HG03378 (cell line): ENCODE data around the gene NPFF.
A peak's percentile ranks its signal among the peaks of the same experiment; 100 is the strongest.

ENCODE experiments used
- ATAC-seq: cut with Tn5 transposase; IDR thresholded peaks from one replicate; pipeline ENCODE4 v1.9.1; 2021; ENCODE audit warnings: mild to moderate bottlenecking, moderate library complexity; ENCODE audit not compliant: unreplicated experiment

The NPFF gene

DNA sequence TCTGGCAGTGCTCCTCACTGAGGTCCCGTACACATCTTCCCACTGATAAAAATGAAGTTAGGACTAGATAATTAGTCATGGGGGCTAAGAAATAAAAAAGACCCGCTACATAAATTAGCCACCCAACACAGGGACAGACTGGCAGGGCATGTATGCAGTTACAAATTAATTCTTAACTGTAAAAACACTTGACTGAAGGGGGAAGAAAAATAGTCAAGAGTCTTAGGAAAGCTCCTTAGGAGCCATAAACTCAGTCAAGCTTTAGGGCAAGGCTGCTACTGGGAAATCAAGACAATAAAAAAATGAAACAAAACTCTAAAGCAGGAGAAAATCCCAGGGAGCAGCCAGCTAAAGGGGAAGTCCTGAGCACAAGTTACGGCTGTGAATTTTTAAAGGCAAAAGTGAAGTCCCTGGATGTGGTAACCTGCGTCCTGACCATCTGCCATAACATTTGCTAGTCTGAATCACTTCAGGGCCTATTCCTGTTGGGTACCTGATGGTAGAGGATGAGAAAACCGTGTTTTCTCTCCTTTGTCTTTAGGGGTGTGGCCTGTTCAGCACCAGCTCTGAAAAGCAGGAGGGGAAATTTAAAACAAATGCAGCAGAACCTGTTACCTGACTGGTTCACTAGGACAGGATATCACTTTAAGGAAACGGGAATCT is 7.5 kb upstream of the NPFF start:
- ATAC-seq = no peak

DNA sequence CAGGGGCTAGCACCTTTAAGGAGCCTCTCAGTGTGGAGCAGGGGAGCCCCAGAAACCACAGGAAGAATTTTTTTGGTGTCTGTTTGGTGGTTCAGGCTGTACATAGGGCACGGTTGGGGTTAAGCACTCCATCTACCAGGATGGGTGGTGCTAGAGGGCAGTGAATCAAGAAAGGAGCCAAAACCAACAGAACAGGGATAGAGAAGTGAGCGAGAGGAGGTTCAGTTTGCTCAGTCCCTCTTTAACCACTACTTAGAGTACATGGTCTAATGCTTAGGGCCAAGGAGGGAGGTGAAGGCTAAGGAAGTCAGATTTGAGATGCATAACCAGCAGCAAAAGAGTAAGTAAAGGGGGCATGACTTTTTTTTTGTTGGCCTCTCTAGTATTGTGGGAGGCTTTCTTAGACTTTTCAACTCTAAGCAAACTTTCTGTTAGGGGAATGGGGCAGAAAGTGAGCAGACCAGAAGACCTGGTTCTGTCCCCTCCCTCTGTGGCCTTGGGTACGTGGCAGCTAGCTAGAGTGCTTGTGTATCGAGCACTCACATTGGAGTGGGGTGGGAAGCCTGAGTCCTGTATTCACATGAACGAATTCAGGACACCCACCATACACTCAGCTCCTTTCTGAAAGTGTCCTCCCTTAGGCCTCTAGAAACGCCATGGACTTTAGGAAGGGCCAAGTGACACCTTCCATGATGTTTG is 6.6 kb upstream of the NPFF start:
- ATAC-seq = no peak

DNA sequence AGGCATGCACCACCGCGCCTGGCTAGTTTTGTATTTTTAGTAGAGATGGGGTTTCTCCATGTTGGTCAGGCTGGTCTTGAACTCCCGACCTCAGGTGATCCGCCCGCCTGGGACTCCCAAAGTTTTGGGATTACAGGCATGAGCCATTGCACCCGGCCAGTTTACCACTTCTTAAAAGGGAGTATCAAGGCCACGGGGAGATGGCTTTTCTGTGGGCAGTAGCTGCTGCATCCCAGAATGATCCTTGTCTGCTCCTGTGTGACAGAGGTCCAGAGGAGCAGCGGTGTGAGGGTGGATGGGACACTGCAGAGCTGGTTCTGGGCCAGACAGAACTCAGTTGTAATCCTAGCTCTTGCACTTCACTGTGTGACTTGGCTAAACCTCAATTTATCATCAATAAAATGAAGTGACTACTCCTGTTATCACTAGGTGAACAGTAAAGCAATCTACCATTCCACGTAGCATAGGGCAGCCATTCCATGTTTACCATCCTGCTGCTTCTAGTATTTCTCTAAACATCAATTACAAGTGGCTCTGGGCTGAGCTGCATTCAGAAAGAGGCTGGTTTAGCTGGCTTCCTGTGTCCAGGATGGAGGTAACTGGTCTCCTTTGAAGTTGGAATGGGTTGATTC is 3.0 kb upstream of the NPFF start:
- no peak for ATAC-seq

DNA sequence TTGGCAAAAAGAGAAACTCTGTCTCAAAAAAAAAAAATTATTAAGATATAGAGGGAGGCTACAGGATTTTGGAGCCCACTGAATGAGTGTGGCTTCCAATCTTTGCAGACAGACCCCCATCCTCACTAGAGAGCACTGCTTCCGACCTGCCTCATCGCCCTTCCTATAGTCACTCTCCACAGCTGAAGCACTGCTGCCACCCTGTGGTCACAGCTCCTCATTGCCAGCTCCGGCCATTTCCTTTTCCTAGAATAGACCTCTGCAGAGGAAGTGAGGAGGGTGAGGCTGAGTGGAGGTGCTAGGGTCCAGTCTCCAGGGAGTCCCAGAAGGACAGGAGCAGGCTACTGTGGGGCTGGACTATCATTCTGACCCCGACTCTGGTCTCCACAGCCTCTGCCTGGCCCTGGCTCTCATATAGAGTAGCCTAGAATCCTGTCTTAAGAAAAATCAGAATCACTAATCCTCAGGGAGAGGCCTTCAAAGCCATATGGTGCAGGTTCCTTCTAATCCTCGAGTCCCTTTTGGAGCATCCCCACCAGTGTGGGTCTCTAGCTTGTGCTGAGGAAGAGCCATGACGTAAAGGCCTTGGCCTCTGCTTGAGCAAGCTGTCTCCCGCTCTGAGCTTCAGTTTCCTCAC is 1.4 kb upstream of the NPFF start:
- ATAC-seq = peak; percentile 85

DNA sequence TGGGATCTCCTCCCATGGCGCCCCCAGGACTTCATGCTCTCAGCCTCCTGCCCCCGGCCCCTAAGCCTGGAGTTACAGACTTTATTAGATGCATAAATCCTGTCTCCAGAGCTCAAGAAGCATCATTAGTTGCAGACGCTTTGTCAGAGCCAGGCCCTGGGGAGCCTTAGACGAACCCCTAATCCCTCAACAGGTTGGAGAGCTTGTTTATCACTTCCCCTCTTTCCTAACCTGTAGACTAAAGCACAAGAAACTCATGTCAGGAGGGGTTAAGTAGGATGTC is 260 bp upstream of the NPFF start:
- no peak for ATAC-seq

DNA sequence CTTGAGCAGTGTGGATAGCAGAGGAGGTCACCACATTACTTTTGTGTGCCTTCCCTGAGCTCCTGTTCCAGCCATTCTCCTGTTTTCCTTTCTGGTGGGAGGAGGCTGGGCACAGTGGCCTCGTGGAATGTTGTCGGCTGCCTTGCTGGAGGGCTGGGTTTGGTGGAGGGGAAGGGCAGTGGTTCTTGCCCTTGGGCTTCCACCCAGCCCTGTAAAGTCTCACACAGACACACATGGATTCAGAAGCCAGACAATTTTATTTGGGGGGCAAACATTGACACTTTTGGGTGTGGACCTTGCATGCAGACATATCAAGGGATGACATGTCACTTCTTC is 866 bp downstream of the NPFF start:
- ATAC-seq = no peak

DNA sequence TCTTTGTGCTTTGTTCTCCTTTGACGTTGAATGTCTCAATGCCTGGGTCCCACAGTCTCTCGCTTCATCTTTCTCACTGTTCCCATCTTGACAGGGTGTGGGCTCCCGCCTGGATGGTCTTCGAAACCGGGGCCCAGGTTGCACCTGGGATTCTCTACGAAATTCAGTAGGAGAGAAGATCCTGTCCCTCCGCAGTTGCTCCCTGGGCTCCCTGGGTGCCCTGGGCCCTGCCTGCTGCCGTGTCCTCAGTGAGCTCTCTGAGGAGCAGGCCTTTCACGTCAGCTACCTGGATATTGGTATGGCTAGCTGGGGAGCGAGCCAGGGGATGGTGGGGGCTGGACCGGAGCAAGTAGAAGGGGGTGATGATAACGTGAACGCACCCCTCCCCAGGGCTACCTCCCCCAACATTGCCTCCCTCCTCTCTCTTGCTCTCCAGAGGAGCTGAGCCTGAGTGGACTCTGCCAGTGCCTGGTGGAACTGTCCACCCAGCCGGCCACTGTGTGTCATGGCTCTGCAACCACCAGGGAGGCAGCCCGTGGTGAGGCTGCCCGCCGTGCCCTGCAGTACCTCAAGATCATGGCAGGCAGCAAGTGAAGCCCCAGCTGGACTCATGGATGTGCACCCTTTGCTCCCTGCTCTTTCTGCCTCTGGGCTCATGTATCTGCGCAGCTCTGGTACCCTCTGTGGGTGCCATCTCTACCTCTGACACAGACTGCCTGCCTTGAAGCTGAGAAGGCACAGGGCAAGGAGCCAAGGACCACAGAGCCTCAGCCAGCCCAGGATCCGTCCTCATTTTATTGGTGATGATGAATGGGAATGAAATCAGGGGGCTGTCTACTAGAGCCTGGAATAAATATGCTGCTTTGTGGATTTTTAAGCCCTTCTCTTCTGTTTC is 1.5 kb downstream of the NPFF start:
- no peak for ATAC-seq

DNA sequence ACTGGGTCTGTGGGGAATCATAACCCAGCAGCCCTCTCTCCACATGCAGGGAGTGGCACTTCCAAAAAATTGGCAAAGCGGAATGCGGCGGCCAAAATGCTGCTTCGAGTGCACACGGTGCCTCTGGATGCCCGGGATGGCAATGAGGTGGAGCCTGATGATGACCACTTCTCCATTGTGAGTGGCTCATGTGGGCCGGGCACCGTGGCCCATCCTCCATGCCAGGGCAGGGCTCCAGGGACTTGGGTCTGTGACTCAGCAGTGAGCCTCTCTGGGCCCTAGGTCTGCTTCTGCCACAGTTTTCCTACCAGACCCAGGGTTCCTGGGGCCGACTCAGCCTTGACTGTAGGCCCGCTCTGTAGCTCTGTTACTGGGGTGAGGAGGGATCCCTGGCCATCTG is 2.2 kb downstream of the NPFF start:
- no peak for ATAC-seq

DNA sequence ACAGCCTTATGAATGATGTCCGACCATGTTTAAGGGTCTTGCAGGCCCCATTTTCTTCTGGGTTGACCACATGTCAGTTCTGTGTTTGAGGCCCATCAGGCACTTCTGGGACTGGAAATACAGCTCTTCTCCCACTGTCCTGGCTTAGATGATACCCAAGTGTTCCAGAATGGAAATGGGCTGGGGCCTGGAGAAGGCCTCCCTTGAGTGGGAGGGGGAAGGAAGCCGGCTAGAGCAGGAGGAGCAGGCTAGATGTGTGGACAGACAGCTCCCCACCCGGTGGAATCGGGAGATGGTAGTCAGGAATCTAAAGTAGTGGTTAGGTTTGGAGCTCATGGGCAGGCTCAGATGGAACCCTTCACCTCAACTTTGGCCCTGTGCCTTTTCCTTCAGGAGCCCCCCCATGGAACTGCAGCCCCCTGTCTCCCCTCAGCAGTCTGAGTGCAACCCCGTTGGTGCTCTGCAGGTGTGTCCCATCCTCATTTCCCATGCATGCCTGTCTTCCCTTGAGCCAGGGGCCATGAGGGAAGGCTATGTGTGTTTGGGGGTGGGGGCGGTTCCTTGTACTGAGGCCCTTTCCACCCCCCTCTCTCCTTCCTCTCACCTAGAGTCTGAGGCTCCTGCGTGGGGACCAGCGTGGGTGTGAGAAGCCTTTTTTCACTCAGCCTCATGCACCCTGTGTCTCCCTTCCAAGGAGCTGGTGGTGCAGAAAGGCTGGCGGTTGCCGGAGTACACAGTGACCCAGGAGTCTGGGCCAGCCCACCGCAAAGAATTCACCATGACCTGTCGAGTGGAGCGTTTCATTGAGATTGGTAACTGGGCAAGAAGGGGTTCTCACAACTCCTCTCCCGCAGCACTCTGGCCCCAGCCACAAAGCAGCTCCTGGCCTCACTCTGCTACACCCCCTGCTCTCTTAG is 3.0 kb downstream of the NPFF start:
- ATAC-seq = no peak

DNA sequence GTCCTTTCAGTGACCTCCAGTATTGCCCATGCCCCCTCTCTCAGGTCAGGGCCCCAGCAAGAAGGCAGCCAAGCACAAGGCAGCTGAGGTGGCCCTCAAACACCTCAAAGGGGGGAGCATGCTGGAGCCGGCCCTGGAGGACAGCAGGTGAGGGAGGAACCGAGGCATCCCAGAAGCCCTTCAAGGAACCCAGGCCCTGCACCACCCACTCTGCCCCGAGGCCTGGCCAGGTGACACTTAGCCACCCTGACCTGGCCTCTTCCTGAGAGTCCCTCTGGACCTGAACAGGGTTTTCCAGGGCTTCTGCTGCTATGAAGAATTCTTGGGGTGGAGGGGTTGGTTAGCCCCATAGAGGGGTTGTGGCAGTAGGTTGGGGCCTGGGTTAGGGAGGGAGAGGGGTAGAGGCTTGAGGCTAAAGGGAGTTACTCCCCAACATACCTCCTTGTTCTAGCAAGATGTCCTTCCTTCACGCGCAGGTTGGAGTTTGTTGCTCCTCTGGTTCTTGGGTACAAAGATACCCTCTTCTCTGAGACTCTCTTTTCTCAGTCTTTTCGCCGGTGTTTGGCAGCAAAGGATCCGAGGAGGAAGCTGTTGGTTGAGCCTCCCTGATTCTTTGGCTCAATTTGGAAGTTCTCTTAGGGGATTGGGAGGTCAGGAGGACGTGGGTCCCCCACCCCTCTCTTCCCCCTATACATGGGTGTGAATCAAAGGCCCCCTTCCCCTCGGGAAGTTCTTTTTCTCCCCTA is 4.1 kb downstream of the NPFF start:
- no peak for ATAC-seq

DNA sequence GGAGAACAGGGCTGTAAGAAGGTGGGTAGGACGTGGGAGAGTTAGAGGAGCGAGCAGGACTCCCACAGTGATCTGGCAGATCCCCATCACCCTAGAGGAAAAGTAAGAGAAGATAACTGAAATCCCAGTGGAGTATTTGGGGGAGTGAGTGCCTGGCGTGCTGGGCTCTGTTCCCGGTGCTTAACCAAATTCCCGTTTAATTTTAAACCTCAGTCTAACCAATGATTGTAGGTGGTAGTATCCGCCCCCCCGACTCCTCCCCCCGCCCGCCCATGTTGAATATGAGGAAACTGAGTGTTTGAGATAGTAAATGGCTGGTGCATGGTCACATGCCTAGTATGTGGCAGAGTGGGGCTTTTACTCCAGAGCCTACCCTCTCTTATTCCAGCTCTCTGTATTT is 5.0 kb downstream of the NPFF start:
- no peak for ATAC-seq

DNA sequence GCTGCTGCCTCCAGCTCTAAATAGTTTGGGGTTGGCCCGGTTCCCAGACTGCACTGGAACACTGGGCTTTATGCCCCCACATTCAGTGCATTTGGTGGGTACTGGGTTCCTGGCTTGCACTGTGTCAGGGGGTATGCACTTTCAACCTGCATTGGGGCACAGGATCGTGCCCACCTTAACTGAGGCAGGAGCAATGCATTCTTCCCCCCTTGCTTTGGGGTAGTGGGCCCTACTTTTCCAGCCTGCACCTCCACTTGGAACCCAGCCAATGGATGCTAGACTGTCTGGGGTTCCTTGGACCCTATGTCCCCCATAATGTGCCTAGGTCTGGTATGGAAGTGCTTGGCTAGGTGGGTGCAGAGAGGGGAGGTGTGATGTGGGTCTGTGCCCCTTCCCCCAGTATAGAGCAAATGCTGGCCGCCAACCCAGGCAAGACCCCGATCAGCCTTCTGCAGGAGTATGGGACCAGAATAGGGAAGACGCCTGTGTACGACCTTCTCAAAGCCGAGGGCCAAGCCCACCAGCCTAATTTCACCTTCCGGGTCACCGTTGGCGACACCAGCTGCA is 5.6 kb downstream of the NPFF start:
- no peak for ATAC-seq

DNA sequence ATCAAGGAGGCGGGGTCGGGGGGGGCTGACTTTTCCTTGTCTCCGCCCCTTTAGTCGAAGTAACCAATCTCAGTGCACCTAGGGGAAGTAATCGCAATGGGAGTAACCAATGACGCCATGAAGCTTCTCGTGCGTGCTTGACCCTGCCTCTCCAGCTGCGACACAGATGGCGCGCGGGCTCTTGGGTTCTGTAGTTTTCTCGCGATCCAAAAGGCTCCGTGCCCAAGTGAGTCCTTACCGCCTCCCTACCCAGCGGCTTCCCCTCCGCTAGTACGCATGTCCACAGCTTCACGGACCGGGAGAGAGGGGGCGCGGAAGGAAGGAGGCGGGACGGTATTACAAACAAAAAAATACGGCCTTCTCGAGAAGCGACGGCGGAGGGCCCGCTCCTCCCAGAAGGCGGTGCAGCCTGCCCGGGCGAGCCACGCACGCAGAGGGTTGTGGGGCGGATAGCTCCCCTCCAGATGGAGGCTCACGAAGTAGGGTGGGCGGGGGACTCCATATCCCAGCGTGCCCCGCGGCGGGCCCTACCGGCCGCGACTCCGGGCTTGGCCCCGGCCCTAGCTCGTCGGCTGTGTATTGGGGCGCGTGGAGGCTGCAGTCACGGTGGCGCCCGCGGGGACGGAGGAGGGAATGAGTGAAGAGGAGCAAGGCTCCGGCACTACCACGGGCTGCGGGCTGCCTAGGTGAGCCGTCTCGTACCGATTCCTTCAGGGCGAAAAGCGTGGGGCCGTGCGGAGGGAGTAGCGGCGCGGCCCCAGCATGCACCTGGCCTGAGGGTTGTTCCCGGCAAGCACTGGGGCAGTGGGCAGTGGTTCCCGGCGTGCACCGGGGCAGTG is 6.3 kb downstream of the NPFF start, which contains the start of gene TARBP2:
TSS of gene TARBP2 (plus strand) at position 508 of the 839 bp plus-strand sequence. CDS start at position 634, 126 bp downstream.
- peak; percentile 84 for ATAC-seq

DNA sequence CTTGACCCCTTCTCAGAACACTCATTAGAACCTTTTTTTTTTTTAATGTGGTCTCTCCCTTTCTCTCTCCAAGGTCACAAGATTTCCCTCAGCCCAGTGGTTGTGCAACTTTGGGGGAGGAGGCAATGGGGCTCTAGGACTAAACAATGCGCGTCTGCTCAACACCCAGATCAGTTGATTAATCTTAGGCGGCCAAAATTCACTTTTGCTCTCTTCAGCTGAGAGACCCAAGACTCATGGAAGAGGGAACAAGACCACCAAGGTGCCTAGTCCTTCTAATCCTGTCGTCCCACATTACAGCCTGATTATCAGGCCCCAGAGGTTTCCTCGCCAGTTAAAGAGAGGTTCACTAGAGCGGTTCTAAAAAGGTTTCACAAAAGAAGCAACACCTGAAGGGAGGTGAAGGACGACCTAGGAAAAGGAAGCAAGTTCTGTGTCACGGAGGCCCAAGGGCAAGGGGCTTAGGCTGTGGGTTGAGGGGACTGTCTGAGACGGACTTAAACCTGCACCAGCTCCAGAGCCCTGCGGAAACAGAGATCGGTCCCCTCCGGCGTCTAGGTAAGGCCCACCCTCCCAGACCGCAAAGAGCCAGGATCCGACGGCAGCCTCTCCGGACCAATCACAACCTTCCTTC is 7.0 kb downstream of the NPFF start:
- ATAC-seq = no peak

DNA sequence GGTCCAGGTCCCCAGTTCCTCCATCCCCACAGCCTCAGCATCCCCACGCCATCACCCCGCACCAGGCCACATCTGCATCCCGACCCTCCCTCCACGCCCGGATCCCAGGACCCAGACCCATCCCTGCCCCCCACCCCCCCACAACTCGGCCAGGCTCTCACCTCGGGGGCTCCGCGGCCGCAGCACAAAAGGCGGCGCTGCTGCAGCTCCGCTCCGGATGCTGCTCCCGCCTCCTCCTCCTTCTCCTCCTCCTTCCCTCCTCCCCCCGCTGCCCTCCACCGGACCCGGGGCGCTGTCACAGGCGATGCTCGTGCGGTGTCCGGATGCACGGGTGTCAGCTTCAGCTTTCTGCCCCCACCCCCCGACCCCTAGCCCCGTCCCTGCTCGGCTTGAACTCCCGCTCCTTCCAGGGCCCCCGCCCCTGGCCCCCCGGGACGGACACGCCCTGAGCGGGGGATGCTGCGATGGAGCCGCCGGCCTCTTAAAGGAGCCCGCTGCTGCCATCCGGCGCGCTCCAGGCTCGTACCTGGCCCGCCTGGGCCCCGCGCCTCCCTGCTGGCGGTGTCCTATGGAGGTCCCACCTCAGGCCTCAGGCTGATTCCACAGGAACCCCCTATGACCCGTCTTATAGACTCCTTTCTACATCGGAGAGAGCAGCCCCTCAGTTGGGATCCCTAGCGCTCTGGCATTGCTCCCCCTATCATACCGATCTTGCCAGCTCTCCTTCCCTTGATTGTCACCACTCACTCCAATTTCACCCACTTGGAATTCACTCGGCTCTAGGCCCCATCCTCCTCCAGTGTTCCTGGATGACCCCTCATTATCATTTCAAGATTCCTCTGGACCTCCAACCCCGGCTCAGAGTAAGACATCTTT is 7.8 kb downstream of the NPFF start, which contains the start of gene MAP3K12:
TSS of gene MAP3K12 (minus strand) at position 193 of the 876 bp plus-strand sequence. CDS start 12,067 bp downstream, outside the sequence.
- ATAC-seq = no peak

DNA sequence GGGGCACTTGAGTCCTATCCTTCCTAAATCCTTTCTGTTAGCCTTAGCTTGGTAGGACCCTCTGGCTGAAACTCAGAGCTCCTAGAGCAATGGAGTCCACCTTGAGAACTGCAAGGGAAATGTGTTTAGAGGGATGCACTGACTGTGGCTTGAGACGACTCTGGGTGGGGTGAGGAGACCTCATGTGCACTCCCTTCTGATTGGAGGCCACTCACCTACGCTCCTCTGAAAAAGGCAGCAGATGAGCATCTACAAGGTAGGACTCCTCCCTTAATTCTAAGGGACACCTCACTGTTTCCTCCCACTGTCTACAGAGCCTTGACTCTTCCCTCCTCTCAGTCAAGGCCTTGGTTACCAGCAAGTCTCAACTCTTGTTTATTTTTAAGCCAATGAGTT is 9.1 kb downstream of the NPFF start:
- no peak for ATAC-seq

DNA sequence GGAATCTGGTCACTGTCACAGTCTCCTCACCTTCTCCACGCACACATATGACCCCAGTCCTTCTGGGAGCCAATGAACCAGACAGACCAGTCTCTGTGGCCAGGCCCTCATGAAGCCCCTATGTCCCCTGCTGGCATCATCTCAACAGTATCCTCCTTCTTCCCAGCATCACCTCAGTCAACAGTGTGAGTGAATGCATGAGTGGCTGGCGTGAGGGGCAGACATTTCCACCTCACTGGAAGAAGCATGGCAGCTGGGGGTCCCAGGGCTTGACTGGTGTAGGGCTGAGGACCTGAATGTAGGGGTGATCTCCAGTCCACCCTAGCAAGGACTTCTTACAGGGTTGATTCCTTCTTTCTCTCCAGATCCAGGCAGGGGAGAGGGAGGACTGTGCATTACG is 9.8 kb downstream of the NPFF start:
- no peak for ATAC-seq
